ENCODE results near the gene RHOB.

Gene RHOB

GRCh38 chr2:20475567-20475952 is 28.7 kb downstream of the RHOB start:
- no peak for DNase-seq (ENCODE audit: low spot score)

- DNase-seq (ENCODE audit: low spot score), result no peak
These were observed 29.6 kb downstream of the RHOB start for GRCh38 chr2:20476481-20476880.

GRCh38 chr2:20476950-20477349 is 30.1 kb downstream of the RHOB start:
- no peak for DNase-seq (ENCODE audit: low spot score)

- no peak for DNase-seq (ENCODE audit: low spot score)
These were observed 32.1 kb downstream of the RHOB start for GRCh38 chr2:20478961-20479360.

- no peak for DNase-seq (ENCODE audit: low spot score)
These were observed 33.0 kb downstream of the RHOB start for GRCh38 chr2:20479835-20480234.

- DNase-seq (ENCODE audit: low spot score), result no peak
These were observed 34.0 kb downstream of the RHOB start for GRCh38 chr2:20480913-20481312.

GRCh38 chr2:20481798-20482405 is 35.0 kb downstream of the RHOB start:
- no peak for DNase-seq (ENCODE audit: low spot score)

GRCh38 chr2:20482725-20483124 is 35.9 kb downstream of the RHOB start:
- DNase-seq (ENCODE audit: low spot score), result no peak

- DNase-seq (ENCODE audit: low spot score), result no peak
These were observed 36.5 kb downstream of the RHOB start for GRCh38 chr2:20483194-20483895.

- no peak for DNase-seq (ENCODE audit: low spot score)
These were observed 37.3 kb downstream of the RHOB start for GRCh38 chr2:20484034-20484617.

- DNase-seq (ENCODE audit: low spot score), result no peak
These were observed 38.1 kb downstream of the RHOB start for GRCh38 chr2:20484810-20485611.

GRCh38 chr2:20485612-20486388 is 38.9 kb downstream of the RHOB start:
- no peak for DNase-seq (ENCODE audit: low spot score)

- DNase-seq (ENCODE audit: low spot score), result no peak
These were observed 39.7 kb downstream of the RHOB start for GRCh38 chr2:20486571-20486970.

- no peak for DNase-seq (ENCODE audit: low spot score)
These were observed 40.1 kb downstream of the RHOB start for GRCh38 chr2:20487030-20487391.

GRCh38 chr2:20487392-20488174 is 40.7 kb downstream of the RHOB start:
- DNase-seq (ENCODE audit: low spot score), result peak; percentile 44

- no peak for DNase-seq (ENCODE audit: low spot score)
These were observed 41.3 kb downstream of the RHOB start for GRCh38 chr2:20488201-20488641.

- no peak for DNase-seq (ENCODE audit: low spot score)
These were observed 41.9 kb downstream of the RHOB start for GRCh38 chr2:20488782-20489181.

GRCh38 chr2:20490300-20491181 is 43.7 kb downstream of the RHOB start:
- DNase-seq (ENCODE audit: low spot score), result no peak

- DNase-seq (ENCODE audit: low spot score), result no peak
These were observed 45.1 kb downstream of the RHOB start for GRCh38 chr2:20491739-20492531.

All from iPS-NIHi11 (cell line).